ENCODE results near the gene CLEC16A.
"Not testable (repeated sequence)": the region's sequence is repeated elsewhere in the genome, so short reads cannot be mapped to it uniquely, and the experiment has no call there.

CLEC16A gene

DNA sequence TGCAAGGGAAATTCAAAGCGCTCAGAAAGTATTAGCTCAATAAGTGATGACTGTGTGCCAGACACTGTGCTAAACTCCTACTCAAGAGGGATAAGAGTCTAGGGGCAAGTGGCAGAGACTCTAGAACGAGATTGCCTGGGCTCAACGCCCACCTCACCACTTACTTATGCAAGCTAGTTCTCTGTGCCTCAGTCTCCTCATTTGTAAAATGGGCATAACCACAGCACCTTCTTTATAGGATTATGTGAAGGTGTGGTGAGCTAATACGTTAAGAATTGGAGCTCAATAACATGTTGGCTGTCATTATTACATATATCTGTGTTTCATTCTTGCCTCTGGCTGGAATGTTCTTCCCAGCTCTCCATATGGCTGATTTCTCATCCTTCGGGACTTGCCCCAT is 17.5 kb upstream of the CLEC16A start:
- no peak for DNase-seq

DNA sequence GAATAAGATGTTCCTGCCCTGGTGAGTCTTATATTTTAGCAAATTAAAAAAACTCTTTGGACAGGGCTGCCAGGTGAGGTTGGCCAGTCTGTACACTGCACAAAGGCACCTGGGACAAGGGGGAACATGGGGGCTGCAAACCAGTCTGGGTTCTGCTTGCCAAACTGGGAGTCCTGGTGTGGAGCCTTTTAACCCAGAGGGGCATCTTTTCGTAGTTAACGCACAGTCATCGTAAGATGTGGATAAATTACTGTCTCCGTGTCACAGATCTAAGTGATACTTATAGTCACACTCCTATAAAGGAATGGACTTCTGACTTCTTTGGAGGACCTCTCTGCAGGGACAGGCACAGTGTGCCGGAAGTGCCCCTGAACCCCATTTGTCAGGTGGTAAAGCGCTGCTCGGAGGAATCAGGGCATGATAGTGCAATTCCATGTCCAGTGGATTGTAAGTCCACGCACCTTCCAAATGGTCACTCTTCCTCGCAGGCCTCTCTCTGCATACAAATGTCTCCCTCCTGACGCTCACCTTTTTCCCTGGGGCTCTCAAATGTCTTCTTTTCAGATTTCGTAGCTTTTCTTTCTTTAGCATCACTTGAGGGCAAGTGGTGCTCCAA is 16.8 kb upstream of the CLEC16A start:
- DNase-seq, result no peak

DNA sequence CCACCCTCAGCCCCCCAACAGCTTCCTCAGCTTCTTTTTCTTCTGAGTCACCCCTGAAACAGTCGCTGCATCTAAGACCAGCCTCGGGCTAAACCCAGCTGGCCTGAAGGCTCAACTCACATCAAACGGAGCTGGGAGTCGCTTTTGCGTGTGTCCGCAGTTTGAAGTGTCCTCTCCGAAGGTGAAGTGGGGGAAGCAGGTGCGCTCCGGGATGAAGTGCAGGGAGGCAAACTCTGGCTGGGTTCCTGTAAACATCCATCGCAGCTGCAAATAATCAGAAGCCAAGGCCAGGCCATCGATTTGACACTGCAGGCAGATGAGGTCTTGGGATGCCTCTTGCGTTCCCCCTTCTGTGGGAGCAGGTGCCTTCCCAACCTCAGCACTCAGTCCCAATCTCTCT is 15.3 kb upstream of the CLEC16A start:
- not testable (repeated sequence) for DNase-seq

DNA sequence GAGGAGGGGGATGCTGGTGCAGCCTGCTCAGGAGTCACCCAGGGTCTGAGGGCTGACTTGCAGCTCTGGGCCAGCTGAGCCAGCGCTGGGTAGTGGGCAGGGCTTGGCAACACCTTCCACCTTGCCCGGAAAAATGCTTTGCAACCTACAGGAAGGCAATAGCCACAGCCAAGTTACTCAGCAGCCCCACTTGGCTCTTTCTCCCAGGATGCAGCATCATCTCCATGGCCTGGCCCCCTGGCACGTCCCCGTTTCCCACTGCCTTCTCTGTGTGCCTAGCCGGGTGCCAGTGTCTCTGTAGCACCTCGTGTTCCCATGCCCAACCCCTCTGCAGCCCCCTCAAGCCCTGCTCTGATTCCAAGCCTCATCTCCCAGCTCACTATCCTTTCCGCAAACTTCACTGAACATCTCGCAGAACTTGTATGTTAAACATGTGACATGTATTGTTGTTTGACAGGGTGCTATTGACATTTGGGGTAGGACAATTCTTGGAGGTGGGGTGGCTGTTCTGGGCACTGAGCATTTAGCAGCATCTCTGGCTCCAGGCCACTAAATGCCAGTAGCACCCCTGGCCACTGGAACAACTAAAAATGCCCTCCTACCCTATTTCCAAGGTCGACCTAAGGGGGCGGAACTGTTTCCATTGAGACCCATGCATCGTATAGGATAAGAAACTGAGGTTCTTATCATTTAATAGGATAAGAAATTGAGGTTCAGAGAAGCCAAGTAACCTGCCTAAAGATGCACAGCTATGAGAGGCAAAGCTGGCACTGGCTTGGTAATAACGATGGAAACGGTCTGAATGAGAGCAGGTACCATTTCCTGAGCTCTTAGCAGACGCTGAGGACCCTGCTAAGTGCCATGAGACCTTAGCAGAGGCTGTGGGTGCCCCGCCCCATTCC is 14.3 kb upstream of the CLEC16A start:
- no peak for DNase-seq

DNA sequence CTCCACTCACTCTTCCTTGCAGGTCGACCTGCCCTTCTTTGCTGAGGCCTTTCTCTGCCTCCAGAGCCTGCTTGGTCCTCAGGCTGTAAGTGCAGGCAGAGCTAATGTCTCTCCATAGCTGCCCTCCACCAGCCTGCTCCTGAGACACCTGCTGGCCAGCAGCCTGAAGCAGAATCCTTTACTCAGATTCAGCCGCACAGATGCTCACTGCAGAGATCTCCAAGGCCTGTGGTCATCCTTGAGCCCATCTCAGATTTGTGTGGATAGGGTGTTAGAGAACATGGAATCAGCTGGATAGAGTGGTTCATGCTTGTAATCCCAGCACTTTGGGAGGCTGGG is 13.6 kb upstream of the CLEC16A start:
- DNase-seq, result no peak

DNA sequence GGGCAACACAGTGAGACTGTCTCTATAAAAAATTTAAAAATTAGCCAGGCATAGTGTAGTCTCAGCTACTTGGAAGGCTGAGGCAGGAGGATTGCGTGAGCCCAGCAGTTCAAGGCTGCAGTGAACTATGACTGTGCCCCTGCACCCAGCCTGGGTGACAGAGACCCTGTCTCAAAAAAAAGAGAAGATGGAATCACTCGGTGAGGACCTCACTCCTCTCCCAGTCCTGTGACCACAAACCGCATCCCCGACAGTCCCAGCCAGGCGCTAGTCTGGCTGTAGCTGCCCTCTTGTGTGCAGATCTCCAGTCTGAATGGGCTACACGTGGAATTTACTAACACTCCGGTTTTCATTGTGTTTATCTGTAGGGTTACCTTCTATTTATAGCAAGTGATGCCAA is 13.2 kb upstream of the CLEC16A start:
- DNase-seq, result no peak

DNA sequence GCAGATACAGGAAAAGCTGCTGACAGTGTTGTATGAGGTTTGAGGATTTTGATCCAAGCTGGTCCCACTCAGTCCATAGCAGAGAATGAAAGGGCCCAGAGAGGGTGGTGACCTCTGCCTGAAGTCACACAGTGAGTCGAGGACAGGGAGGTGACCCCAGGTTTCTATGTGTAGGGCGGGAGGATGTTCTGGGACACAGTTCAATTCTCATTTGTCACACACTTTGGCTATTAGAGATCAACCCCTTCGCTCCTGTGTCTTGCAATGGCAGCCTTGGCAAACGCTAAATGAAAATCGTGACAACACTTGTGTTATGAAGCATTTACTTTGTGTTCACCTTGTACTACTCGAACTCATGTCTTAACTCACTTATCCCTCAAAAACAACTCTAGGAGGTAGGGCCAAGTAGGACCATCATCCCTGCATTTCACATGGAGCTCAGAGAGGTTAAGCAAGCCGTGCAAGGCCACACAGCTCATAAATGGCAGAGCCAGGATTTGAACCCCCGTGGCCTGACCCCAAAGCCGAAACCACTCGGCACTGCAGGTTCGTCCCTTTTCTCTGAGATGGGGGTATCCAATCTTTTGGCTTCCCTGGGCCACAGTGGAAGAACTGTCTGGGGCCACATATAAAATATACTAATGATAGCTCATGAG is 12.3 kb upstream of the CLEC16A start:
- no peak for DNase-seq

DNA sequence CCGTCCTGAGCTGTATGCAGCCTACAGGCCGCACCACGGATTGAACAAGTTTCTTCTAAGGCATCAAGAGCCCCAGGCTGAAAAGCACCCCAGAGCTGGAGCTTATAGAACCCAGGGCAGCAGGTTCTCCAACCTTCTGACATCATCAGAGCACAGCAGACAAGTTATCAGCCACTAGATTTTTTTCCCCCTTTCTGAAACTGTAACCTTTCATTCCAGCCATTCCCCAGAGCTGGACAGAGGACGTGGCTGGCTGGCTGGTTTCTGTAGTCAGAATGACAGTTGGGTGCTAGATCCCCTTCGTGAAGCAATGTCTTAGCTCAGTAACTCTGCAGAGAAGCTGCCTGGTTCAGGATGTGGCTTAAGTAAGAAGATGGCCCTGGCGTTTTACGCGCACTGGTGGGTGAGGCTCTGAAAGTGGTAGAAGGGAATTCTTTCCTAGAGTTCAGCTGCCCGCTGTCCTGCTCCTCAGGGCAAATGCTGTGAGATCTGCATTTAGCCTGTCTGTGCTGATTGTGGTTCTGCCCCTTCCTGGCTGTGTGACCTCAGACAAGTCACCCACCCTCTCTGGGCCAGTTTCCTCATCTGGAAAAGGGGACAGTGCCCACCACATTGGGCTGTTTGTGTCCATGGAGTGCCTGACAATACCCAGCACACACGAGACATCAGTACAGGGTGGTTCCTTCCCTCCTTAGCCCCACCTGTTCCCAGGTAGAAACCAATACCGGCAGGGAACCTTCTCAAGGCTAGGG is 11.2 kb upstream of the CLEC16A start:
- DNase-seq, result no peak

DNA sequence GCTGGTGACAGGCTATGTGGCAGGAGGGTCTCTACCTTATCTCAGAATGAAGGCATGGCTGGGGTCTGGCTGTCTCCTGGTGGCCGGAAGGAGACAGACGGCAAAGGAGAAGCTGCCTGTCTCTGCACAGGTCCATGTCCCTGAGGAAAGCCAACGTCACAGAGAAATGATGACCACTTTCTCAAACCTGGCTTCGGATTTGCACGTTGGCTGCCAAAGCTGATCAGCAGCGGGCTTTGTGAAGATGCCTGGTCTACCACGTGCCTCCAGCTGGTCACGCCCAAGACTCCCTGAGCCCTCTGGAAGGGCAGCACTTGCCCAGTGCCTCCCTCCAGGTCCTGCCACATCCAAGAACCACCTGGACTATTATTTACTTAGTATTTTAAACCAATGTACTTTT is 10.5 kb upstream of the CLEC16A start:
- DNase-seq, result no peak

DNA sequence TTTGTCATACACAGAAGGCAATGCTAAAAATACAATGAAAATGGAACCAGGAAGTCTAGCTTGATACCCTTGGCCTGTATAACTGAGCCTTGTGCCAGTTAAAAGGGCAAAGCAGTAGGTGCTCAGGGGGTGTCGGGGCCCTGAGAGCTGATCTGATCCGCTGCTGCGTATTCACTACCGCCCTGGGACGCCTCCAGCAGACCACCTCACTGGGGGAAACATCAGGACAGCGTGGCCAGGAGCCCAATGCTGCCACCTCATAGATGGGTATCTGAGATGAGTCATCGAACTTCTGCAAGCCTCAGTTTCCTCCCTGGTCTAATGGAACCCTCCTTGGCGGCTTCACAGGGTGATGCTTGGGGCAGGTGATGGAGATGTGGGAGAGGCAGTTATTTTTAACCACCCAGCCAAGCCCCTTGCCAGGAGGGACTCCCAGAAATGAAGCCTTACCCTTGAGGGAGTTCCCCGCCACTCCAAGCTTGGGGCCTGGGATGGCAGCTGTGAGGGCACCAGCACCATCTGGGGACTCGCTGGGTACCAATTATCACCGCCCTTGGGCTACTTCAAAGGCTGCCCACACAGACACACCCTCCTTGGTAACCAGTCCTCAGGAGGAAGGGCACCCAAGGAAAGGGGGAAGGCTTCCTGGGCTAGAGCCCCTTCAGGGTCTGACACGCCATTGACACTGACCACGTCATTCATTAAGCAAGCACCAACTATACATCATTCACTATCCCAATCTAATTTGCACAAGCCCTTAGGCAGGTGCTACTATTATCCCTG is 9.8 kb upstream of the CLEC16A start:
- DNase-seq, result no peak

DNA sequence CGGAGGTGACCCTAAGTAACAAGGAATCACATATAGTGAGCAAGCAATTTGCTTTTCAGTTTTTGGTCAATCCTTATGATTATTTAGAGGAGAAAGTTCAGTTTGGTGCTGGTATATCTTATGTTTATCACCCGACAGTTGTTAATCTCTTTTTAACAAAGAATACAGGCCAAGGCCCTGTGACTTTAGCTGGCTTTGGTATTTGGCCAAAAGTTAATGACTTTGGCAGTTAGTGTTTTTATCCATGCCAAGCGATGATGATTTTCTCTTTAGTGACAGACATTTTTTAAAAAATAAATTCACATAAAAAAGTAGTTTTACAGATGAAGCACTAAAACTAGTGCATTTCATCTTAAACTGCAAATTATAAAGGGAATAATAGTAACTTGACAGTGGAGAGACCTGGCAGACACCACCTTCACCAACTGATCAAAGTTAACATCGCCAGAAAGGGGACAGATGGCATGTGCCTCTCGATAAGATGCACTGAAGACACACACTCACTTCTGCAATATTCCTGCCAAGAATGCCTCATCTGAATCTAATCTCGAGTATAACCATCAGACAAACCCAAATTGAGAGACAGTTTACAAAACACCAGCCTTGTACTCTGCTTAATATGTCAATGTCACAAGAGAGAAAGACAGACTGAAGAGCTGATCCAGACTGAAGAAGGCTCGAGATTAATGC is 9.0 kb upstream of the CLEC16A start:
- no peak for DNase-seq

DNA sequence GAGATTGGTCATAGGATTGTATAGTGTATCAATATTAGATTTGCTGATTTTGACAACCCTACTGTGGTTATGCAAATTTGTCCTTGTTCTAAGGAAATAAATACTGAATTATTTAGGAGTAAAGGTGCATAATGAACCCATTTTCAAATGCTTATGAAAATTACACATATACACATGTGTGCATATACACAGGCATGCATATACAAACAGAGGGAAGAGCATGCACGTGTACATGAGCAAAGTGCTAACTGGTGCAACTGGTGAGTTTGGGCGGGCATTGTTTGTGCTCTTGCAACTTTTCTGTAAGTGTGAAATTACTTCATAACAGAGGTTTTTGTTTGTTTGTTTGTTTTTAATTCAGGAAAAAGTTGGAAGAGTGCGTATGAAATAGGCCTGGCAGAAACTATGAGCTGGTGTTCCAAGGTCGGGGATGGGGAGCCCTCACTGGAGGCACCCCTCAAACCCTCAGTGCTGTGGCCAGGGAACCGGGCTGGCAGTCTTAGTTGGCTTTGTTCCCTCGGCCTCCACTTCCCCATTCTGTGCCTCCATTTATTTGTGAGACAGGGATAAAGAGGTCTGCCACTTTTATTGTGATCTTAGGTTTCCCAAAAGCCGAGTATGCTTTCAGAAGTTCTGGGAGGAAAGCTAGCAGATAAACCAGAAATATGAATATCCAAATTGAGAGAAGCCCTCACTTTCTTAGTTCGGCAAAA is 7.9 kb upstream of the CLEC16A start:
- DNase-seq, result no peak

DNA sequence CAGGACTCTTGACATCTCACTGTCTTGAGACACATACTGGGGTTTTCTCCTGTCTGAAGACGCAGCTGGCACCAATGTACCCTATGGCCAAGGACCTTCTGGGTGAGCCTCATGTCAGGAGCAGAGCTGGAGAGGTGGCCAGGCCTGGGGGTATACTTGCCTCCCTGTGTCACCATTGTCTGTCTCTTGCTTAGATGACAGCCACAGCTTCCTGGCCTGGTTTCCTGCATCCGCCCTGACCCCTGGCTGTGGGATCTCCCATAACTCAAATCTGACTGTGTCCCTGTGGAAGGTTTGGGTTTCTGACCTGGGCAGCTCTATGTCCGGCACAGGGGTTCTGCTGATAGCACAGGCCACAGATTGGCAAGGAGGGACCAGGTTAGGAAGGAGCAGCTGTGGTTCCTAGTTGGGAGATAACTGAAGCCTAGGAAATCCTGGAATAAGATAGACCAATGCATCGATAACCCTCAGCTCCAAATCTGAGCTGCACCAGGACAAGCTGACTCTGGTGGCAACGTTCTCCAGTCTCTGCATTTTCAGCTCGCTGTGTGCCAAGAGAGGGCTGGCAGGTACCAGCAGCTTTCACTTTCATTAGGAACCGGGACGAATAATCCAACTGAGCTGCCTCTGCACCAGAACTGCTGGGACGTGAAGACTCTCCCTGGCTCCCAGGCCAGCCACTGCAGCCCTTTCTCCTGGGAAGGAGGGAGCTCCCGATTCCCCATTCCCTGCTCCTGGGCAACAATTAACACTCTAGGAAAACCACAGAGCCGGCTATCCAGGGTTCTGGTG is 7.1 kb upstream of the CLEC16A start:
- no peak for DNase-seq

DNA sequence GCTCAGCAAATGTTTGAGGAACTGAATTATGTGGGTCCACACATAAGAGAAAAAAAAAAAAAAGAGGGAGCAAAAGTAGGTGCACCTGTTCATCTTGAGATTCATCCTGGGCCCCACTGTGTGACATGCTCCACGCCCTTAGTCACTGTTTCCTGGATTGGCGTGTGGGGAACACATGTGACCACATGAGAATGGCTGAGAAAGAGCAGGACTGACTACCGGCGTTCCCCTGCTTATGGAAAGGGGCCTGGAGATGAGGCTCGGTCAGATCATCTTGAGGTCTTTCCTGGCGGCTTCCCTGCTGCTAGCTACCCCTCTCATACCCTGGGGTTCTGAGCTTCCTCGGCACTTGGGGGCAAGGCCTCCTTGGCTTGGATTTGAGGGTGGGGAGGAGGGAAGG is 6.0 kb upstream of the CLEC16A start:
- no peak for DNase-seq

DNA sequence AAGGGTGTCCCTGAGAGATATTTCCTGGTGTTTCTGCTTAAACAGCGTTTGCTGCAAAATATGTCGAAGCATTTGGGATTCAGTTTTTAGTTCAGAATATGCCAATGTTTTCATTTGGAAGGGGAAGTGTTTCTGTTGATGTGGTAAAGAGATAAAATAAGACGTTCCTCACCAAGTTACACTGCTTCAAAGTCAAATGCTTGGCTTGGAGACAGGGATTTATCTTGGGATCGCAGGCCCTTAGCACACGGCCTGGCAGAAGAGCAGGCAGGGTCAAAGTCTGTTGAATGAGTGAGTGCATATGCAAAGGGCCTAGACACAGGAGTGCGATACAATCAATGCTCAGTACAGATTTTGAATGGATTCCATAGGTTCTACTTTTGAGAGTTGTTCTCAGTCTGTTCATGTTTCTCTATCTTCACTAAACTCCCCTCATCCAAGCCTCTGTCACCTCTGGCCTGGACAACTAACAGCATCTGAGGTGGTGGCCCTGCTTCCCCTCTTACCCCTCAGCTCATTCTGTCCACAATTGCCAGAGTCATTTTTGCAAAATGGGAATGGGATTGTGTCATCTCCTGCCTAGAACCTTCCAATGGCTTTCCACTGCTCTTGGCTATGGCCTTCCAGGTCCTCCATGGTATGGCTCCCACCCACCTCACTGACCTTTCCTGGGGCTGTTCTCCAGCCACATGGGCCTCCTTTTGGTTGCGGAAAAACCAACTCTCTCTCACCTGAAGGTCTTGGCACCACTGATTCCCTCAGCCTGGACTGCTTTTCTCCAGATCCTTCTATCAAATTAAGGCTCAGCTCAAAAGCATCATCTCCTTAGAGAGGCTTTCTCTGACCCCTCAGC is 5.3 kb upstream of the CLEC16A start:
- no peak for DNase-seq

DNA sequence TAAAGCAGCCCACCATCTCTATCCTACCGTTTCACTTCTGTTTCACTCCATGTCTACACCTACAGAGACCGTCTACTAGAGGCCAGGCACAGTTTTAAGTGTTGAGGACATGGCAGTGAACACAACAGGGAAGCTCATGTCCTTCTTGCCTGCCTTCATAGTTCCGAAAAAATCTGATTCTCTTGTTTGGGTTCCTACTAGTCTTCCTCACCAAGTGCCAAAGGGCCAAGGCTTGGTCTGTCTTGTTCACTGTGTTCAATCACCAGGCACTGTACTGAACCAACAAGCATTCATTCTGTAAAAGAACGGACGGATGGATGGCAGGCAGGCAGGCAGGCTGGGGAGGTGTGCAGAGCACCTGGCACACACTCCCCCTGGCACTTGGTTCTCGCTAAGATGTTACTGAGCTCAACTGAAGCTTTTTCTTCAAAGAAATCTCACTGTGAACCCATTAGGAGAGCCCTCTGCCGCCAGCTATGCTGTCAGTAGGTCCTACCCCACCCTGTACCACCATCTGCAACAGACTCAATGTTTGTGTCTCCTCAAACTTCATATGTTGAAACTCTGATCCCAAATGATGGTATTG is 4.6 kb upstream of the CLEC16A start:
- DNase-seq, result no peak

DNA sequence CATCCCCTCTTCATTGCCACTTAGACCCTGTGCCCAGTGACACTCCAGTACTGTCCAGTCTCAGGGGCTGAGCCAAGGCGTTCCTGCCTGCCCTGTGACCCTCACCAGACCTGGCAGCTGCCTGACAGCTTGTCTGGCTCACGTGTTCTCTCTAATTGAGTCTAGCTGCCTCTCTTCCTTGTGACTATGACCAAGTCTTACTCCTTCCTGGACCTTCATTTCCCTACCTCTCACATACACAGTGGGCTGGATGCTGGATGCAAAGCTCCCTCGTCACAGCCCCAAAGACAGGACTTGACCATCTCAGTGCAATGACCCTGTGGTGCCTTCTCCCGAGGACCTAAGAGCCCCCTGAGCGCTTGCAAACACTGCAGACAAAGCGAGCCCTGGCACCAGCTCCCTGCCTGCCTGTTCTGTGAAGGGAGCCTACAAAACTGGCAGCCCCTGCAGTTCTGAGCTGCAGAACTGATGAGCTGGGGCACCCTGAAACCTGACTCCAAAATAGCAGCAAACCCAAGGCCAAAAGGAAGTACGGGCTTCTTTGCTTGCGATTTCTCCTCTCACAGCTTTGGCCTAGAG is 3.8 kb upstream of the CLEC16A start:
- no peak for DNase-seq

DNA sequence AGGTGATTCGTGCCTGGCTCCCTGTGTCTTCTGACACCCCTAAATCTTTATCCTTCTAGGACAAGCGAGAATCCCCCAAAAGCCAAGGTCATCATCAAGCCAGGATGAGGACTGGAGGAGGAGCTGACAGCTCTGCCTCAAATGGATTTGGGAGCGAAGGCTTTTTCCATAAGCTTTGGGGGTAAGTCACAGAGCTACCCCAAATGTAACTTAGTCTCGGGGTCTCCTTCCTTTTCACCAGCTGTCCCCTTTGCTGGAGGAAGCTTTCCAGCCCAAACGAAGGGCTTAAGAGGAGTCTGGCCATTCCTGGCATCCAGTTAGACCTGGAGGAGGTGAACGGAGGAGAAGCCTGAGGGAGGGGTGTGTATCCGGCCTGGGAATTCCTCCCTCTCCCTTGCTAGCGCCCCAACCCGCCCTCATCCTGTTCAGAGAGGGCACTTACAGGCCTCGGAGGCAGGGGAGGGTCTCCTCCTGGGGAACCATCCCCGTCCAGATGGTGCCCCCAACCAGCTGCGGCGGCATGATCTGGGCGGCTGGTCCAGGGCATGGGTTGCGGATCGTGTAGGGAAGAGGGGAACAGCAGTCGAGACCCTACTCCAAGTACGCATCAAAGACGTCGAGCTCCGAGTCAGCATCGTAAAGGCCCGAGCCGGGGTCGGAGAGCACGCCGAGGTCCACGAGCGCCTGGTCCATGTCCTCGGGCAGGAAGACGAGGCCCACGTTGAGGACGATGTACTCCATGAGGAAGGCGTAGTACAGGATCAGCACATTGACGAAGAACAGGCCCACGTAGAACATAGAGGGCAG is 3.0 kb upstream of the CLEC16A start:
- DNase-seq, result no peak
